Stimulated activated CD8-positive, alpha-beta memory T cell treated with anti-CD3 and anti-CD28 coated beads, Interleukin-7, amount 100 ng/mL, for 1 hour (primary cell): ENCODE data around the gene PRKG1.
"Not testable (repeated sequence)": the region's sequence is repeated elsewhere in the genome, so short reads cannot be mapped to it uniquely, and the experiment has no call there.

Source experiments
- DNase-seq, 2 donors: peaks; one replicate each; pipeline ENCODE4 v3.0.0-alpha.2; 2020; ENCODE audit warnings: low read depth in 2 of 2

The PRKG1 gene

GRCh38 chr10:51377932-51378599, 303.8 kb downstream of the PRKG1 start:
- no peak for DNase-seq

GRCh38 chr10:51382181-51382580, 307.9 kb downstream of the PRKG1 start:
- no peak for DNase-seq

GRCh38 chr10:51384971-51385370, 310.7 kb downstream of the PRKG1 start:
- DNase-seq = no peak

GRCh38 chr10:51386248-51386885, 312.1 kb downstream of the PRKG1 start:
- DNase-seq = no peak

GRCh38 chr10:51389415-51390321, 315.4 kb downstream of the PRKG1 start:
- DNase-seq = peak in 1 of 2 donors; percentile 1

GRCh38 chr10:51393006-51393405, 318.7 kb downstream of the PRKG1 start:
- DNase-seq = not testable (repeated sequence)

GRCh38 chr10:51394039-51394438, 319.8 kb downstream of the PRKG1 start:
- DNase-seq = no peak

- DNase-seq = no peak
These were observed 323.0 kb downstream of the PRKG1 start for GRCh38 chr10:51397244-51397643.

GRCh38 chr10:51397695-51398094, 323.4 kb downstream of the PRKG1 start:
- no peak for DNase-seq

- no peak for DNase-seq
These were observed 325.6 kb downstream of the PRKG1 start for GRCh38 chr10:51399840-51400239.

GRCh38 chr10:51400392-51401096, 326.3 kb downstream of the PRKG1 start:
- DNase-seq = no peak

GRCh38 chr10:51403521-51403920, 329.2 kb downstream of the PRKG1 start:
- no peak for DNase-seq

GRCh38 chr10:51405580-51406351, 331.5 kb downstream of the PRKG1 start:
- no peak for DNase-seq

- DNase-seq = no peak
These were observed 332.3 kb downstream of the PRKG1 start for GRCh38 chr10:51406581-51406980.

- DNase-seq = no peak
These were observed 342.2 kb downstream of the PRKG1 start for GRCh38 chr10:51416494-51416893.

GRCh38 chr10:51419196-51420093, 345.2 kb downstream of the PRKG1 start:
- no peak for DNase-seq

GRCh38 chr10:51421853-51422252, 347.6 kb downstream of the PRKG1 start:
- DNase-seq = no peak

GRCh38 chr10:51422311-51423120, 348.2 kb downstream of the PRKG1 start:
- no peak for DNase-seq

- DNase-seq = no peak
These were observed 348.8 kb downstream of the PRKG1 start for GRCh38 chr10:51423121-51423452.
